HUES64 (cell line): ENCODE results near the gene CRABP1.

ENCODE experiments used
- H3K27ac ChIP-seq: 2 replicates; pipeline ENCODE4 v1.7.0; 2013; ENCODE audit warnings: low read depth, low read length, inconsistent platforms
- H3K27me3 ChIP-seq: 2 replicates; pipeline ENCODE4 v1.6.1; 2013; ENCODE audit warnings: mild to moderate bottlenecking, low read length; ENCODE audit not compliant: insufficient read depth
- H3K36me3 ChIP-seq: 2 replicates; pipeline ENCODE4 v1.6.1; 2013; ENCODE audit warnings: mild to moderate bottlenecking, low read length; ENCODE audit not compliant: insufficient read depth
- H3K4me1 ChIP-seq: 2 replicates; pipeline ENCODE4 v1.6.1; 2013; ENCODE audit warnings: mild to moderate bottlenecking, low read length, moderate library complexity; ENCODE audit not compliant: insufficient read depth
- H3K4me3 ChIP-seq: 2 replicates; pipeline ENCODE4 v1.5.1; 2013; ENCODE audit warnings: mild to moderate bottlenecking, low read length, moderate library complexity
- H3K9ac ChIP-seq: 2 replicates; pipeline ENCODE4 v1.6.1; 2013; ENCODE audit warnings: mild to moderate bottlenecking, low read depth, low read length
- H3K9me3 ChIP-seq: 2 replicates; pipeline ENCODE4 v1.6.1; 2013; ENCODE audit warnings: low read depth, low read length; ENCODE audit not compliant: insufficient read depth
- WGBS: fragments of 150-250, 120-280 bp; methylation state at CpG from one replicate; pipeline ENCODE4 v1.1.7; 2013; ENCODE audit warnings: missing lambda C conversion rate; 5-methylcytosine and 5-hydroxymethylcytosine counted together

Gene CRABP1

DNA sequence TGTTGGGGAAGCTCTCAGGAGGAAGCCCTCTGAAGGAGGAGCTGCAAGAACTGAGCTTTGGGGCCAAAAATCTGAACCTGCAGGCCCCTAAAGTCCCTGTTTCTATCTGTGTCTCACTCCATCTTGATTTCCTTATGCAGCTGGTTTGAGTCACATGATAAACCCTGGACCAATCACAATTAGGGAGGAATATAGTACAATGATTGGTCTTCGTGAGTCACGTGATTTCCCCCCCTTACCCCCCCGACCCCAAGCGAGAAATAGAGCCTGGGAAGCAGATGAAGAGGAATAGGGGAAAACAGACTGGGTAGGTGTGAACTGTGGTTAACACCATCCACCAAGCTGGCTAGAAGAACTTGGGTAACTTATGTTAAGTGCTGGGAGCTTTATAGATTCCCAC is 12.9 kb downstream of the CRABP1 start:
- WGBS, result 53% methylated on average over 2 of the region's 4 CpGs

DNA sequence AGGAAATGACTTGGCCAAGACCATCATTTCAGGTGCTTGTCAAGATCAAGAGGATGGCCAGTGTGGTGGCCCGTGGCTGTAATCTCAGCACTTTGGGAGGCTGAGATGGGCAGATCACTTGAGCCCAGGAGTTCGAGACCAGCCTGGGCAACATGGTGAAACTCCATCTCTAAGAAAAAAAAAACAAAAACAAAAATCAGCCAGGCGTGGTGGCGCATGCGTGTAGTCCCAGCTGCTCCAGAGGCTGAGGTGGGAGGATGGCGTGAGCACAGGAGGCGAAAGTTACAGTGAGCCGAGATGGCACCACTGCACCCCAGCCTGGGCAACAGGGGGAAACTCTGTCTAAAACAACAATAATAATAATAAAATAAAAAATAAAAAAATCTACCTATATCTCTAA is 15.0 kb downstream of the CRABP1 start:
- H3K27me3 ChIP-seq, result no peaks in the 10 kb centered on the region
- WGBS, result 93% methylated on average over 8 of the region's 8 CpGs
- no peaks in the 10 kb centered on the region for H3K36me3 ChIP-seq
- H3K9ac ChIP-seq, result no peak overlapping the region
- H3K27ac ChIP-seq, result no peak overlapping the region
- no peak overlapping the region for H3K4me3 ChIP-seq
- peaks cover 14% of the 10 kb centered on the region for H3K4me1 ChIP-seq
- H3K9me3 ChIP-seq, result no peaks in the 10 kb centered on the region

More for the DNA sequence above, 12.9 kb downstream of the CRABP1 start:
- H3K4me3 ChIP-seq, result no peak overlapping the region
- no peaks in the 10 kb centered on the region for H3K27me3 ChIP-seq
- peaks cover 2% of the 10 kb centered on the region; the same call in 1 of the 2 replicates for H3K4me1 ChIP-seq
- no peaks in the 10 kb centered on the region for H3K9me3 ChIP-seq
- H3K27ac ChIP-seq, result no peak overlapping the region
- peaks cover 6% of the 10 kb centered on the region for H3K36me3 ChIP-seq
- H3K9ac ChIP-seq, result no peak overlapping the region

- Histone ChIP-seq H3K4me1 (peaks cover 20% of the 10 kb centered on the region), H3K27me3 (no peaks in the 10 kb centered on the region), H3K36me3 (no peaks in the 10 kb centered on the region), H3K27ac (no peak overlapping the region), H3K4me3 (no peak overlapping the region), H3K9ac (no peak overlapping the region), H3K9me3 (no peaks in the 10 kb centered on the region)
- 69% methylated on average over 4 of the region's 6 CpGs for WGBS
Observed at GRCh38 chr15:78358102-78358870, 18.1 kb downstream of the CRABP1 start.

- WGBS, result 84% methylated on average over 2 of the region's 3 CpGs
- Histone ChIP-seq H3K36me3 (no peaks in the 10 kb centered on the region), H3K9ac (no peak overlapping the region), H3K9me3 (no peaks in the 10 kb centered on the region), H3K27me3 (no peaks in the 10 kb centered on the region), H3K4me3 (no peak overlapping the region), H3K27ac (no peak overlapping the region), H3K4me1 (peaks cover 20% of the 10 kb centered on the region)
Observed at GRCh38 chr15:78359041-78359808, 19.1 kb downstream of the CRABP1 start.

- no peak overlapping the region for H3K9ac ChIP-seq
- H3K27me3 ChIP-seq, result no peaks in the 10 kb centered on the region
- H3K4me3 ChIP-seq, result no peak overlapping the region
- H3K27ac ChIP-seq, result no peak overlapping the region
- 76% methylated on average over 6 of the region's 6 CpGs for WGBS
- H3K36me3 ChIP-seq, result no peaks in the 10 kb centered on the region
- no peaks in the 10 kb centered on the region for H3K9me3 ChIP-seq
- H3K4me1 ChIP-seq, result peaks cover 20% of the 10 kb centered on the region
Observed at GRCh38 chr15:78360367-78360801, 20.2 kb downstream of the CRABP1 start.

- Histone ChIP-seq H3K4me3 (no peak overlapping the region), H3K9me3 (no peaks in the 10 kb centered on the region), H3K4me1 (peaks cover 20% of the 10 kb centered on the region), H3K36me3 (no peaks in the 10 kb centered on the region), H3K27ac (no peak overlapping the region), H3K27me3 (no peaks in the 10 kb centered on the region), H3K9ac (no peak overlapping the region)
- 89% methylated on average over 8 of the region's 8 CpGs for WGBS
Observed at GRCh38 chr15:78360958-78361718, 21.0 kb downstream of the CRABP1 start.

DNA sequence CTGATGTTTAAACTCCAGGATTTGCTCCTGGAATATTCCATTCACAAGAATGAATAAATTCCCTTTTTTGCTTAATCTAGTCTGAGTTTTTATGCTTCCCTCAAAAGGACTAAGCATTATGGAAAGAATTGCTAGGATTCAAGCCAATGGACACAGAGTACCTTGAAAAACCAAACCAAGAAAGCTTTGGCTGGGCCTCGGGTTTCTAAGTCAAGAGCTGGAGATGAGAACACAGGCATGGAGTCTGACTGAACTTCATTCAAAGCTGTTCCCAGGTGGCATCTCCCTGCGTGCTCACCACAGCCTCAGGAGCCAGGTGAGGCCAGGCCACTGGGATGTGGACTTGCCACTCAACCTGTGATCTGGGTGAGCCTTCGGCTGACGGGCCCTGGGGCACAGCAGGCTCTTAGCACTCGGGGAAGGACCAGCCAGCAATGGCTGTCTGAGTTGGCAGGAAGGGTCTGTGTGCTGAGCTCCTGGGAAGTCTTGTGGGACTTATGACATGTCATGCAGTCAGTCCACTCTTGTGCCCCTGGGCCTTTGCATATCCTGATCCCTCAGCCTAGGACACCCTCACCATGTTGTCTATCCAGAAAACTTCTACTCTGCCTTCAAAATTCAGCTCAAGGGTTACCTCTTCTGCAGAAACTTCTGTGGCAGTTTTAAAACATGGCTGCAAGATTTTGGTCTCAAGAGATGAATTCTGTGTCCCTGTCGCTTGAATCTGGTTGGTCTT is 21.8 kb downstream of the CRABP1 start:
- no peaks in the 10 kb centered on the region for H3K36me3 ChIP-seq
- H3K27ac ChIP-seq, result no peak overlapping the region
- H3K27me3 ChIP-seq, result no peaks in the 10 kb centered on the region
- H3K4me1 ChIP-seq, result peaks cover 20% of the 10 kb centered on the region
- H3K4me3 ChIP-seq, result no peak overlapping the region
- no peaks in the 10 kb centered on the region for H3K9me3 ChIP-seq
- WGBS, result 94% methylated on average over 6 of the region's 6 CpGs
- no peak overlapping the region for H3K9ac ChIP-seq

- no peak overlapping the region for H3K27ac ChIP-seq
- no peaks in the 10 kb centered on the region for H3K9me3 ChIP-seq
- H3K4me3 ChIP-seq, result no peak overlapping the region
- H3K36me3 ChIP-seq, result no peaks in the 10 kb centered on the region
- H3K4me1 ChIP-seq, result peaks cover 20% of the 10 kb centered on the region
- H3K27me3 ChIP-seq, result no peaks in the 10 kb centered on the region
- WGBS, result 84% methylated on average over 8 of the region's 8 CpGs
- H3K9ac ChIP-seq, result no peak overlapping the region
Observed at GRCh38 chr15:78362716-78363380, 22.7 kb downstream of the CRABP1 start.

DNA sequence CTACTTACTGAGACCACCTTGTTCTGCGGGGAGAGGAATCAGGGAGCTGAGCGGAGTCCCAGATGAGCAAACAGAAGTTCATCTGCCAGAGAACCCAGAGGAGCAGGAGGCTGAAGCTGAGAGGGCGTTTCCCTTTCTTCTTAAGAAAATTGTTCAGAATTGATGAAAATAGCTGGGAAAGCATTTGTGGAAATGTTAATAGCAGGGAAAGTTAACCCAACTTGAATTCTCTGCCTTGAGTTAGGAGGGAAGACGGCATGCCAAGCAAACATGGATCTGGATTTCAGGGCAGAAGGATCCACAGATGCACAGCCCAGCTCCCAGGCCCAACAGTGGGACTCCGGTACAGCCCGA is 23.2 kb downstream of the CRABP1 start:
- 91% methylated on average over 6 of the region's 6 CpGs for WGBS
- no peaks in the 10 kb centered on the region for H3K9me3 ChIP-seq

DNA sequence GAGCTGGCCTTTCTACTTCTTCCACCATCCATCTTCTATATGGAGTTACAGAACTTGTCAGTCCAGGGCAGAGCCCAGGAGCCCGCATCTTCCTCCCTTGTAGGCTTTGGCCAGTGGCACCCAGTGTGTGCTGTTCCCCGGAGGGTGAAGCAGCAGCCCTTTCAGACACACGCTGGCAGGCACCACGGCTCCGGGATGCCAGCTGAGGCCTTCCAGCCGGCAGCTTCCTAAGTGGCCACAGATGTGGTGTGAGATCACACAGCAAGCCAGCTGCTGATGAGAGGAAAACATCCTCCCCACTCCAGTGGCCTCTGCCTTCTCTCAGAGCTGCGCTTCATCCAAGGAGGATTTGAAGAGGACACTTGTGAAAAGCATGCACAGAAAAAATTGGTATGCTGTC is 24.1 kb downstream of the CRABP1 start:
- Histone ChIP-seq H3K9ac (no peak overlapping the region), H3K36me3 (no peaks in the 10 kb centered on the region), H3K4me3 (no peak overlapping the region), H3K9me3 (no peaks in the 10 kb centered on the region), H3K27ac (no peak overlapping the region), H3K27me3 (no peaks in the 10 kb centered on the region), H3K4me1 (peaks cover 7% of the 10 kb centered on the region; the same call in 1 of the 2 replicates)
- 91% methylated on average over 7 of the region's 7 CpGs for WGBS

More for the DNA sequence above, 23.2 kb downstream of the CRABP1 start:
- H3K4me1 ChIP-seq, result peaks cover 15% of the 10 kb centered on the region
- no peak overlapping the region for H3K9ac ChIP-seq
- no peaks in the 10 kb centered on the region for H3K36me3 ChIP-seq
- H3K27ac ChIP-seq, result no peak overlapping the region
- no peak overlapping the region for H3K4me3 ChIP-seq
- no peaks in the 10 kb centered on the region for H3K27me3 ChIP-seq
